ENCODE results near the gene YAP1. TPM values are rescaled to one million over a fixed set of nuclear protein-coding genes. Genes with fewer than 3 reads are reported as not detected.

YAP1 gene
- total RNA-seq, 1 experiment from 2014 or later, result 57.5 TPM

DNA sequence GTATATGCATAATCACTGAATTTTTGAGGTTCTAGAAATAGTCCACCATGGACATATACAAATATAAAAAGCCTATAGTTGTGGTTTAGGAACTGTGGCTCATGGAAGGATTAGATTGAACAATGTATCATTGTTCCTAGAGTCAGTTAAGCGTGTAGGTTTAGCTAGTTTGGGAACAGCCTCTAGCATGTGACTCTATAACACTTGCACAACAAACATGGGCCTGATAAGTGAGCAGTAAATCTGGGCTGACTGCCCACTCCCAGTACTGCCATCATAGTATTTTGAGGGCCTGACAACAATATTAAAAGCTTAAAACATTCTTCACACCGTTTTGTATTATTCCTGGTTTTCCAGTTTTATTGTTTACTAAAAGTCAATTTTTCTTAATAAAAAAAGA is 47.0 kb downstream of the YAP1 start:
- Mint-ChIP-seq H3K9me3 (ENCODE audit: low read depth, unreplicated experiment) (no peaks in the 10 kb centered on the region), H3K27me3 (ENCODE audit: unreplicated experiment) (no peaks in the 10 kb centered on the region), H3K4me1 (ENCODE audit: low read depth, unreplicated experiment) (peaks cover 39% of the 10 kb centered on the region), H3K36me3 (ENCODE audit: insufficient read depth, unreplicated experiment) (no peaks in the 10 kb centered on the region), H3K27ac (ENCODE audit: unreplicated experiment) (no peak overlapping the region), H3K4me3 (ENCODE audit: low read depth, unreplicated experiment) (no peak overlapping the region)
- no peak for TF ChIP-seq CTCF (IDR thresholded peaks at IDR 0.05; ENCODE audit: unreplicated experiment)
- peak; percentile 37 for DNase-seq
- CTCF ChIA-PET, result interaction anchor here (0.9 to 1.3 kb wide), 2 partner anchors 13 to 15 kb away, joined by 3 read pairs; no protein-coding TSS in a partner anchor
- BruUV-seq (replicated peaks), result no TSS peak
- intact Hi-C loops (cut with micrococcal nuclease; ENCODE audit: unreplicated experiment), result loop anchor here (2.0 to 5.0 kb wide), 2 partner anchors 14 to 40 kb away; no protein-coding TSS in a partner anchor

DNA sequence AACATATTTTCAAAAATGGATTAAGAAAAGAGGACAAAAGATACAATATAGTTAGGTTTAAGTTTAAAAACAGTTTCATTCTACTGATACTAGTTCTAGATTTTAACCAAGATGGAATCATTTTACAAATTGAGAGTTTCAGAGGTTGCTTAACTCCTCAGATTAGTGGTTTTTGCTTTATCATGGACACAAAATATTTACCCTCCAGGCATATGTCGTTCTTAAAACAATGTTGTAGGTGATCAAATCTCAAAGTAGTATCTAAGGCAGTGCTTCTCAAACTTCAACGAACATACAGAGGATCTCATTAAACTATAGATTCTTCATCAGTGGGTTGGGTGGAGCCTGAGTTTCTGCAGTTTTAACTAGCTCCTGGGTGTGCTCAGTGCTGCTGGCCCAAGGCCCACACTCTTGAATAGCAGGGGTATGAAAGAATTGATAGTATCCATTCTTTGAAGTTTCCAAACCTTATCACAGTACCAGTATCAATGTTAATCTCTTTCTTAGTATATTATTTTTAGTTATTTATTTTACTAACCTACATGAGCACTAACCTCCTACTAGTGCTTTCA is 48.0 kb downstream of the YAP1 start:
- Mint-ChIP-seq H3K4me1 (ENCODE audit: low read depth, unreplicated experiment) (peaks cover 30% of the 10 kb centered on the region), H3K4me3 (ENCODE audit: low read depth, unreplicated experiment) (no peak overlapping the region), H3K36me3 (ENCODE audit: insufficient read depth, unreplicated experiment) (no peaks in the 10 kb centered on the region), H3K27ac (ENCODE audit: unreplicated experiment) (no peak overlapping the region), H3K27me3 (ENCODE audit: unreplicated experiment) (no peaks in the 10 kb centered on the region), H3K9me3 (ENCODE audit: low read depth, unreplicated experiment) (no peaks in the 10 kb centered on the region)
- intact Hi-C loops (cut with micrococcal nuclease; ENCODE audit: unreplicated experiment), result loop anchor here (5.0 kb wide), 1 partner anchor 41 kb away; no protein-coding TSS in a partner anchor
- BruUV-seq (replicated peaks), result no TSS peak
- CTCF ChIA-PET, result interaction anchor here (0.6 kb wide), 1 partner anchor 13 kb away, joined by 3 read pairs; no protein-coding TSS in a partner anchor
- DNase-seq, result no peak
- no peak for TF ChIP-seq CTCF (IDR thresholded peaks at IDR 0.05; ENCODE audit: unreplicated experiment)

DNA sequence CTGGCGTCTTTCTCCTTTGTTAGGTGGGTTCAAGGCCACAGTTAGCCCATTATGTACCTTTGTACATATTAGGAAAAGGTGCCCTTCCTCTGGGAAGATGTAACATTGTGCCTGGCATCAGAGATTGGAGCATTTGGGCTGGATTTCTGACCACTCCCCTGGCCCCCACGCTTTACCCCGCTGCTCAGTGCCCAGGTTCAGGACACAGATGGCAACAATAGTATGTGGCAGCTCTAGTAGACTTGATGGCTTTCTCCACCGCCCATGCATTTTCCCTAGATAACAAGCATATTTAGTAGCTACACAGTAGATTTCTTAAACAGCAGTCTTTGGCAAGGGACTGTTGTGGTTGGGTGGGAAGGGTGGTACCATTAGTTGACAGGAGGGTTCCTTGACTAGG is 53.1 kb downstream of the YAP1 start:
- H3K4me1 Mint-ChIP-seq (ENCODE audit: low read depth, unreplicated experiment), result peaks cover 26% of the 10 kb centered on the region
- peaks cover 19% of the 10 kb centered on the region for H3K36me3 Mint-ChIP-seq (ENCODE audit: insufficient read depth, unreplicated experiment)
- no peak for TF ChIP-seq CTCF (IDR thresholded peaks at IDR 0.05; ENCODE audit: unreplicated experiment)
- no peaks in the 10 kb centered on the region for H3K9me3 Mint-ChIP-seq (ENCODE audit: low read depth, unreplicated experiment)
- no TSS peak for BruUV-seq (replicated peaks)
- H3K27ac Mint-ChIP-seq (ENCODE audit: unreplicated experiment), result no peak overlapping the region
- no peak for DNase-seq
- no peaks in the 10 kb centered on the region for H3K27me3 Mint-ChIP-seq (ENCODE audit: unreplicated experiment)
- CTCF ChIA-PET, result no interaction called here
- intact Hi-C loops (cut with micrococcal nuclease; ENCODE audit: unreplicated experiment), result no loop called here
- no peak overlapping the region for H3K4me3 Mint-ChIP-seq (ENCODE audit: low read depth, unreplicated experiment)

GRCh38 chr11:102166175-102167064 is 56.2 kb downstream of the YAP1 start:
- H3K4me1 Mint-ChIP-seq (ENCODE audit: low read depth, unreplicated experiment), result peaks cover 27% of the 10 kb centered on the region
- CTCF ChIA-PET, result interaction anchor here (1.0 kb wide), 1 partner anchor 12 kb away, joined by 3 read pairs; no protein-coding TSS in a partner anchor
- TF ChIP-seq CTCF (IDR thresholded peaks at IDR 0.05; ENCODE audit: unreplicated experiment), result no peak
- no peaks in the 10 kb centered on the region for H3K9me3 Mint-ChIP-seq (ENCODE audit: low read depth, unreplicated experiment)
- DNase-seq, result no peak
- H3K27ac Mint-ChIP-seq (ENCODE audit: unreplicated experiment), result no peak overlapping the region
- no peaks in the 10 kb centered on the region for H3K27me3 Mint-ChIP-seq (ENCODE audit: unreplicated experiment)
- no TSS peak for BruUV-seq (replicated peaks)
- no peak overlapping the region for H3K4me3 Mint-ChIP-seq (ENCODE audit: low read depth, unreplicated experiment)
- peaks cover 19% of the 10 kb centered on the region for H3K36me3 Mint-ChIP-seq (ENCODE audit: insufficient read depth, unreplicated experiment)
- intact Hi-C loops (cut with micrococcal nuclease; ENCODE audit: unreplicated experiment), result no loop called here

Measured in Calu3 (cell line).